A673 (cell line): ENCODE measurements around the gene CTTN.

Experiments used
- EZH2 ChIP-seq: fragments of 200-600 bp; sonication (generic); IDR thresholded peaks from 2 replicates; pipeline ENCODE4 v1.6.1; 2017; ENCODE audit warnings: borderline replicate concordance, low read depth, mild to moderate bottlenecking, mixed read lengths, antibody characterized with exemption, low read length; ENCODE audit not compliant: poor library complexity, severe bottlenecking
- TF ChIP-seq, protein P1 (sequence below): fragments of 300-800, 200-600 bp; sonication (generic); conservative IDR thresholded peaks from 2 replicates; pipeline ENCODE4 v1.5.1; 2017; ENCODE audit warnings: low read depth, mild to moderate bottlenecking, antibody characterized with exemption, low read length, moderate library complexity, mixed read lengths

DNA sequence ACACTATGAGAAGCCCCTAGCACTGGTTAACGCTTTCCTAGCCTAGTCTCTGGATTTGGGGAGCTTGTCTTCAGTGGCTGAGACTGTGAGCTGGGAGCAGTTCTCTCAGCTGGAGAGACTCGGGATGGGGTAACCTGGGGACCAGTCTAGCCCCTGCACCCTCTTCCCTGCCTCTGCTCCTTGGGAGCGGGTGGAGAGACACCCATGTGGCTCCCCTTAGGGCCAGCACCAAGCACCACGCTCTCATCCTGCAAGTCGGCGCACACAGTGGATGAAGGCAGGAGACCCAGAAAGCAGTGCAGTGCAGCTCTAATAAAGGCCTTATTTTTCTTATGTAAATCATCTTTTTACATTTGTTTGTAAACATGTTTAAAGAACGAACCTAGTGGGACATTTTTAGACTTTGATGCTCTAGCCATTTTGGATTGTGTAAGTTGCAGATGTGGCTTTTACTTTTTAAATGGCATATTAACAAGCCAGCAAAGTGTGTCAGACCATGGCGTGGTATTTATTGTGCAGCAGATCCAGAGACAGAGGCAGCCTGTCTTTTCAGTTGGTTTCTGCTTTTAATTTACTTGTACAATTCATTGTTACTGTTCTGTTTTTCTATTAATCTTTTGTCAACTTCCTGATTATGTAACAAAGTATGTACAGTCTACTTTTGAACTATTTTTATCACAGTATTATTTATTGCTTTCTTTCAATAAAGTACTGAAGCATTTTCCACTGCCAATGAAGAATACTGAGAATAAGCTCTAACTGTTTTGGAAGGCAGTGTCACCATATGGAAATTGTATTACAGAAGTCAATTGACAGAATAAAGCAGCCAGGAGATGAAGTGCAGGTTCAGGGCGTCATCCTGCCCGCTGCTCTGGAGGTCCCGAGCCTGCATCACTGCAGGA, 14.4 kb upstream of the CTTN start:
- TF ChIP-seq, protein P1, sequence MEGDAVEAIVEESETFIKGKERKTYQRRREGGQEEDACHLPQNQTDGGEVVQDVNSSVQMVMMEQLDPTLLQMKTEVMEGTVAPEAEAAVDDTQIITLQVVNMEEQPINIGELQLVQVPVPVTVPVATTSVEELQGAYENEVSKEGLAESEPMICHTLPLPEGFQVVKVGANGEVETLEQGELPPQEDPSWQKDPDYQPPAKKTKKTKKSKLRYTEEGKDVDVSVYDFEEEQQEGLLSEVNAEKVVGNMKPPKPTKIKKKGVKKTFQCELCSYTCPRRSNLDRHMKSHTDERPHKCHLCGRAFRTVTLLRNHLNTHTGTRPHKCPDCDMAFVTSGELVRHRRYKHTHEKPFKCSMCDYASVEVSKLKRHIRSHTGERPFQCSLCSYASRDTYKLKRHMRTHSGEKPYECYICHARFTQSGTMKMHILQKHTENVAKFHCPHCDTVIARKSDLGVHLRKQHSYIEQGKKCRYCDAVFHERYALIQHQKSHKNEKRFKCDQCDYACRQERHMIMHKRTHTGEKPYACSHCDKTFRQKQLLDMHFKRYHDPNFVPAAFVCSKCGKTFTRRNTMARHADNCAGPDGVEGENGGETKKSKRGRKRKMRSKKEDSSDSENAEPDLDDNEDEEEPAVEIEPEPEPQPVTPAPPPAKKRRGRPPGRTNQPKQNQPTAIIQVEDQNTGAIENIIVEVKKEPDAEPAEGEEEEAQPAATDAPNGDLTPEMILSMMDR = no peak
- no peak for TF ChIP-seq EZH2
